ENCODE results near the gene APOH. TPM values are rescaled to one million over a fixed set of nuclear protein-coding genes. Genes with fewer than 3 reads are reported as not detected.

APOH gene
- polyA plus RNA-seq, 1 donor (not counting 4 experiments of a cell fraction or from before 2014, with no cell fraction given): not detected

DNA sequence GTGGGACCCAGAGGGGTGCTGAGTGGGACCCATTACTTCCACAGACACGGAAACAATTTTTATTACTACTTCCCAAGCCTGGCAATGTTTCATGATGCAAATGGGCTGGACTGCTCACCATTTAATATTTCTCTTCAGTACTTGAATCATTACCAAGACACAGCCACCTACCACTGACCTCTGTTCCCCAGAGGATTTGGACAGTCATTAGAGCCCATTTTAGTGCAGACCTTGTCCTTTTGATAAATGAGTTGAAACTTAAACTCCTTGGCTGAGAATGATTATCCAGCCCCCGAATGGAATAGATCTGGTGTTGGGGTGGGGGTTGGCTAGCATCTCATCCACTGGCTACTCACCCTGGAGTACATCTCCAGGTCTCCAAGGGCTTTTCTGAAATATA lies 33.6 kb upstream of the APOH start:
- dilution Hi-C loops (cut with MboI; ENCODE audit: extremely low pct_ligation_motif_present, low sequenced_read_pairs): no loop called here

GRCh38 chr17:66260688-66261087 lies 31.5 kb upstream of the APOH start:
- Histone ChIP-seq H3K9ac (ENCODE audit: control insufficient read depth, extremely low read depth, insufficient read depth, low read length) (no peak overlapping the region), H3K9me1 (ENCODE audit: control insufficient read depth, extremely low read depth, insufficient read depth, low read length) (no peaks in the 10 kb centered on the region), H3K9me3 (ENCODE audit: control insufficient read depth, low read depth, low read length) (no peaks in the 10 kb centered on the region), H3K79me2 (ENCODE audit: control insufficient read depth, insufficient read depth, low read length) (no peaks in the 10 kb centered on the region), H3K4me2 (ENCODE audit: control insufficient read depth, extremely low read depth, insufficient read depth, low read depth, low read length) (no peak overlapping the region), H4K20me1 (ENCODE audit: control insufficient read depth, extremely low read depth, insufficient read depth, low read length) (no peaks in the 10 kb centered on the region), H3K4me3 (ENCODE audit: control insufficient read depth in 2 of 3, extremely low read depth in 1 of 3, insufficient read depth in 2 of 3, low read depth in 1 of 3, low read length in 3 of 3) (no peak overlapping the region), H3K27me3 (ENCODE audit: control insufficient read depth, extremely low read depth, insufficient read depth, low read length) (peaks cover 4% of the 10 kb centered on the region), H2AFZ (ENCODE audit: control insufficient read depth, low read length) (no peak overlapping the region), H3K4me1 (ENCODE audit: control insufficient read depth, extremely low read depth, insufficient read depth, low read length) (no peaks in the 10 kb centered on the region), H3K36me3 (ENCODE audit: control insufficient read depth in 2 of 2, extremely low read depth in 1 of 2, insufficient read depth in 2 of 2, low read length in 2 of 2) (no peaks in the 10 kb centered on the region), H3K27ac (ENCODE audit: control insufficient read depth, insufficient read depth, low read length) (no peak overlapping the region)
- FAIRE-seq (no peak), DNase-seq (ENCODE audit: low read depth, low spot score) (no peak)
- dilution Hi-C loops (cut with MboI; ENCODE audit: extremely low pct_ligation_motif_present, low sequenced_read_pairs): no loop called here
- TF ChIP-seq EZH2 (IDR thresholded peaks at IDR 0.05; ENCODE audit: low read length) (no peak), CTCF (optimal IDR thresholded peaks at IDR 0.05 in 1 of 3, IDR thresholded peaks at IDR 0.05 in 1 of 3, conservative IDR thresholded peaks at IDR 0.05 in 1 of 3; ENCODE audit: extremely low read depth in 1 of 3, insufficient read depth in 2 of 3, low read length in 3 of 3) (no peak)

More for the DNA sequence above, 33.6 kb upstream of the APOH start:
- no peak overlapping the region for H3K4me3 ChIP-seq (ENCODE audit: control insufficient read depth in 2 of 3, extremely low read depth in 1 of 3, insufficient read depth in 2 of 3, low read depth in 1 of 3, low read length in 3 of 3)
- DNase-seq (ENCODE audit: low read depth, low spot score) (no peak), FAIRE-seq (no peak)
- H2AFZ ChIP-seq (ENCODE audit: control insufficient read depth, low read length): no peak overlapping the region
- no peaks in the 10 kb centered on the region for H3K79me2 ChIP-seq (ENCODE audit: control insufficient read depth, insufficient read depth, low read length)
- no peak overlapping the region for H3K4me2 ChIP-seq (ENCODE audit: control insufficient read depth, extremely low read depth, insufficient read depth, low read depth, low read length)
- TF ChIP-seq CTCF (optimal IDR thresholded peaks at IDR 0.05 in 1 of 3, IDR thresholded peaks at IDR 0.05 in 1 of 3, conservative IDR thresholded peaks at IDR 0.05 in 1 of 3; ENCODE audit: extremely low read depth in 1 of 3, insufficient read depth in 2 of 3, low read length in 3 of 3) (no peak), EZH2 (IDR thresholded peaks at IDR 0.05; ENCODE audit: low read length) (no peak)
- no peaks in the 10 kb centered on the region for H3K9me3 ChIP-seq (ENCODE audit: control insufficient read depth, low read depth, low read length)
- H3K9ac ChIP-seq (ENCODE audit: control insufficient read depth, extremely low read depth, insufficient read depth, low read length): no peak overlapping the region
- H4K20me1 ChIP-seq (ENCODE audit: control insufficient read depth, extremely low read depth, insufficient read depth, low read length): no peaks in the 10 kb centered on the region
- H3K36me3 ChIP-seq (ENCODE audit: control insufficient read depth in 2 of 2, extremely low read depth in 1 of 2, insufficient read depth in 2 of 2, low read length in 2 of 2): no peaks in the 10 kb centered on the region
- H3K4me1 ChIP-seq (ENCODE audit: control insufficient read depth, extremely low read depth, insufficient read depth, low read length): no peaks in the 10 kb centered on the region
- H3K27ac ChIP-seq (ENCODE audit: control insufficient read depth, insufficient read depth, low read length): no peak overlapping the region
- H3K9me1 ChIP-seq (ENCODE audit: control insufficient read depth, extremely low read depth, insufficient read depth, low read length): no peaks in the 10 kb centered on the region
- H3K27me3 ChIP-seq (ENCODE audit: control insufficient read depth, extremely low read depth, insufficient read depth, low read length): peaks cover 4% of the 10 kb centered on the region

Measured in keratinocyte (primary cell).